Ureter (tissue), 1 donor: ENCODE measurements around the gene SERP1. TPM values are rescaled to one million over a fixed set of nuclear protein-coding genes. Genes with fewer than 3 reads are reported as not detected.

Experiments used
- total RNA-seq: library from RNA; stranded (reverse); gene quantifications from one replicate; pipeline ENCODE4 v1.2.4, GENCODE V29; 2023
- donor health status: DM: yes; HTN: yes; CAD: no.

Gene SERP1
- total RNA-seq, 1 donor from 2014 or later, result 100 TPM

Other genes starting within 250 kb of the SERP1 start
- 57.9 TPM for gene TSC22D2, start 138.2 kb downstream of the SERP1 start, total RNA-seq
- gene EIF2A, start 291 bp upstream of the SERP1 start, total RNA-seq, result 107 TPM
- gene SELENOT, start 56.8 kb upstream of the SERP1 start, total RNA-seq, result 110 TPM
- gene ERICH6, start 157.4 kb upstream of the SERP1 start, total RNA-seq, result 0.36 TPM
- gene SIAH2, start 216.7 kb upstream of the SERP1 start, total RNA-seq, result 29.9 TPM